IPS-NIHi11 (cell line): Measurements from ENCODE around the gene PRKCH.

ENCODE experiments used
- DNase-seq: peaks from one replicate; pipeline ENCODE4 v3.0.0; 2012; ENCODE audit warnings: mixed read lengths, low spot score

The PRKCH gene

DNA sequence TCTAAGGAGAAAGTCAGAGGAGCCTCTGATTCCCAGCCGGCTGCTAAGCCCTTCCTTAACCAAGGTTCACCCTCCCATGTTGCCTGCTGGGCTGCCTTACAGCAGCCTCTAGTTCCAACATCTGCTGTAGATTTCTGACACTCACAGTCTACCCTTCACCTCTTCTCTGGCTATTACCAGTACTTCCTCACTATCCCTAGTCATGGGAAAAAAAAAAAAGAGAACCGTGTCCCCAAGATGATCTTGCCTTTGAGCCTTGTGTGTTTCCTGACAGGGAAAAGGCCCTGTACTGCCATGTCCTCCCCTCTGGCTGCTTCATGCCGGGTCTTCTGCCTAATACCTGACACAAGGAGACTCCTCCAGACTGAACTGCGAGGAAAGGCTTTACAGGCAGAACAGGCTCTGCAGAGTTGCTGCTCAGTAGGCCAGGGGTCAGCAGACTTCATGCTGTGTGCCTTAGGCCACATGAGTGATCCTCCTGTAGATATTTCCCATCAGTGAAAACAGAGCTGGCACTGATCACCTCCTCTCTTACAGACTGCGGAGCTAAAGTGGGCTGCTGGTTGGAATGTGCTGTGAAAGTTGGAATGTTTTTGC is 46.8 kb downstream of the PRKCH start:
- peak; percentile 54 for DNase-seq

DNA sequence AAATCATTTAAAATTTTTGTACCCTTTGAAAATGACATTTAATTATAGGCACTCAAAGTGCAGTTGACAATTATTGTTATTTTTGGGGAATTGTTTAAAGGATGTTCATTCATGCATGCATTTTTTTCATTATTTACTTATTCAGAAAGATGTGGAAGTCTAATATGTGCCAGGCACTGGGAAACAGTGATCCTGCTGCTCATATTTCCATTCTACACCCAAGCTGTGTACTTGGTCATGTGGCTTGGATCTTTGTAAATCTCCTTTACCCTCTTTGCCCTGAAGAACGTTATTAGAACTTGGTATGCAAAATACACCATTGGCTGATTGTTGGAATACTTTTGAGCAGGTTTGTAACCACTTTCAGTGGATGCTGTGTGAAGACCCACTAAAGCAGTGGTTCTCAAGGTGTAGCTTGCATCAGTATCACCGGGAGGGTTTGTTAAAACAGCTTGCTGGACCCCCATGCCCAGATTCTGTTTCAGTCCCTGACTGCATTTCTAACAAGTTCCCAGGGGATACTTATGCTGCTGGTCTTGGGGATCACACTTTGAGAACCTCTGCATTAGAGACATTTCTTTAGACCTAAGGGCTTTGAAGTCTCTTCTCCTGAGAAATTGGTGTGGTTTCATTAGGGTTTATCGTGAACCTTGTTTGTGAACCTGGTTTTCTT is 47.5 kb downstream of the PRKCH start:
- DNase-seq = no peak

DNA sequence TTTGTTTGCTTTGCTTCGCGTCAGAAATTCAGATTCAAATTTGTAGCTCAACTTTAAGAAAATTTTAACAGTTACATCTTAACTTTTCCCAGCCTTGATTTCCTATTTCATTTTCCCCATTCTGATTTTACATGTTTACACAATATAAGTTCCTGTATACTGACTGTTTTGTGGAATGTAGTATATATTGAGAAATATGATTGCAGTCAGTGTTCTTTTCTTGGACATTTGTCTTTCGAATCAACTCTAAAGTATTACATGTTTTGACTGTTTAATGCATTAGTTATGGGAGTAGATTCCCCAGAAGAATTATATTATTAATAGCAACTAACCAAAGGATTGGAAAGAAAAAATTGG is 48.1 kb downstream of the PRKCH start:
- DNase-seq = no peak

DNA sequence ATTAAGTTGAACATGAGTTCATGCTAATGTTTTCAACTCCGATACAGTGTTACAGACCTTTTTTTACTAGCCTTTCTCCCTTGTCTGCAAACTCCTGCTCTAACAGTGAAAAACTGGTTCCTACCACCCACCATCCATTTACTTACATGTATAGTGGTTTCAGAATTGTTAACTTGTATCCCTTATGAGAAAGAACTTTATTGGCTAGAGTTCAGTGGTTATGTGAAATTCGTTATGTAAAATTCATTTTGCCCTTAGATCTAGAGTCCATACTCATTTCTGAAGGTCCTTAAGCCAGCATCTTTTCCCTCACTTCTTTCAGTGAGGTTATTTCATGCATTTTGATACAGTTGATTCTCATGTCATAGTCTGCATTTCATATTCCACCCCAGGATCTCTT is 51.0 kb downstream of the PRKCH start:
- no peak for DNase-seq

DNA sequence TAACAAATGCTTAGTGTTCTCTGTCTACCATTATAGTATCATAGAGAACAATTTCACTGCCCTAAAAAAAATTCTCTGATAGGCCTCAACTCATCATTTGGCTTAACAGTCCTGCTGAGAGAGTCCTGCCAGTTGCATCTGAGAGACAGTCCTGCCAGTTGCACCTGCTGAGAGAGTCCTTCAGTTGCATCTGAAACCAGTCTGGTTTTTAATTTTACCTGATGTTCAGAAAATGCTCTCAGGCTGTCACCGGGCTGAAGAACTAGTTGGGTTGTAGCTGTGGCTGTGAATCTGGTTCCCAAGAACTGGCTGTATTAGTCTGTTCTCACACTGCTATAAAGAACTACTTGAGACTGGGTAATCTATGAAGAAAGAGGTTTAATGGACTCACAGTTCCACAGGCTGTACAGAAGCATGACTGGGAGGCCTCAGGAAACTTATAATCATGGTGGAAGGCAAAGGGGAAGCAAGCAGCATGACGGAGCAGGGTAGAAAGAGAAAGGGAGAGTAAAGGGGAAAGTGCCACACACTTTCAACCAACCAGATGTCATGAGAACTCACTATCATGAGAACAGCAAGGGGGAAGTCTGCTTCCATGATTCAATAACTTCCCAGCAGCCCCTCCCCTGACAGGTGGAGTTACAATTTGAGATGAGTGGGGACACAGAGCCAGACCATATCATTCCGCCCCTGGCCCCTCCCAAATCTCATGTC is 51.6 kb downstream of the PRKCH start:
- no peak for DNase-seq

DNA sequence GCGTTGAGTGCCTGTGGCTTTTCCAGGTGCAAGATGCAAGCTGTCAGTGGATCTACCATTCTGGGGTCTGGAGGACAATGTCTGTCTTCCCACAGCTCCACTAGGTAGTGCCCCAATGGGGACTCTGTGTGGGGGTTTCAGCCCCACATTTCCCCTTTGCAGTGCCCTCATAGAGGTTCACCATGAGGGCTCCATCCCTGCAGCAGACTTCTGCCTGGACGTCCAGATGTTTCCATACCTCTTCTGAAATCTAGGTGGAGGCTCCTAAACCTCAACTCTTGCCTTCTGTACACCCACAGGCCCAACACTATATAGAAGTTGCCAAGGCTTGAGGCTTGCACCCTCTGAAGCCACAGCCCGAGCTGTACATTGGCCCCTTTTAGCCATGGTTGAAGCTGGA is 52.9 kb downstream of the PRKCH start:
- DNase-seq = no peak

DNA sequence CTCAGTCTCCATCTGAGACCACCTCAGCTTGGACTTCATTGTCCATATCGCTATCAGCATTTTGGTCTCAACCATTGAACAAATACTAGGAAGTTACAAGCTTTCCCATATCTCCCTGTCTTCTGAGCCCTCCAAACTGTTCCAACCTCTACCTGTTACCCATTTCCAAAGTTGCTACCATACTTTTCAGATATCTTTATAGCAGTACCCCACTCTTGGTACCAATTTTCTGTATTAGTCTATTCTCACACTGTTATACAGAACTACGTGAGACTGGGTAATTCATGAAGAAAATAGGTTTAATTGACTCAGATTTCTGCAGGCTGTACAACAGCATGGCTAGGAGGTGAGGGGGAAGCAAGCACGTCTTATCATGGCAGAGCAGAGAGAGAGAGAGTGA is 53.8 kb downstream of the PRKCH start:
- DNase-seq = no peak

DNA sequence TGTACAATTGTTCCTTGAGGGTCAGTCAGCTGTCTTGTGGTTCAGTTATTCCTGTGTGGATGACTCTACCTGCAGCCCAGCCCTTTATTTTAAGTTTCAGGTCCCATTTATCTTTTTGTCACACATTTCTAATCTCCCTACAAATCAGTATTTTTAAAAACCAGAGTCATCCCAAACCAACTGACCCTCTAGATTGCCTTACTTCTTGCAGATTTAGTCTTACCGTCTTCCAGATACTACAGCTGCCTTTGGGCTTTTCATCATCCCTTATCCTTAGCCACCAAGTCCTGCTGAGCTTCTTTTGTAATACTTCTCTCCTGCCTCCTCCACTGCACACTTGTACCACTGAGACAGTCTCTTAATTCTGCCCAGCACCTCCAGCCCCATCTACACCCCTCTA is 54.9 kb downstream of the PRKCH start:
- DNase-seq = no peak

DNA sequence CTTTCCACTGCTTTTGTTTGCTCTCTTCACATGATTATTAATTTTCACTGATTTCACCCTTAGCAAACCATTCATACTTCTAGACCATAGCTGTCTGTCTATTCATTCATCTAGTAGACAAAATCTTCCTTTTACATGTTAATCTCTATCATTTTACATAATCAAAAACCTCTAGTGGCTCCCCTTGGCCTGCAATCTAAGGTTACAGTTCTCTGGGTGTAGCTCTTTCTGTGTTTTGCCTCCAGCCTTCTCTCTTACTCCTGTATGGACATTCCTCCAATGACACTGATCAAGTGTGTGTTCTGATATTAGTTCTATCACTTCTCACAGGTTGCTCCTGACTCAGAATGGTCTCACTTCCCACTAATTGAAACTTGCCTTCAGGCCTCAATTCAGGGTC is 56.4 kb downstream of the PRKCH start:
- DNase-seq = no peak

DNA sequence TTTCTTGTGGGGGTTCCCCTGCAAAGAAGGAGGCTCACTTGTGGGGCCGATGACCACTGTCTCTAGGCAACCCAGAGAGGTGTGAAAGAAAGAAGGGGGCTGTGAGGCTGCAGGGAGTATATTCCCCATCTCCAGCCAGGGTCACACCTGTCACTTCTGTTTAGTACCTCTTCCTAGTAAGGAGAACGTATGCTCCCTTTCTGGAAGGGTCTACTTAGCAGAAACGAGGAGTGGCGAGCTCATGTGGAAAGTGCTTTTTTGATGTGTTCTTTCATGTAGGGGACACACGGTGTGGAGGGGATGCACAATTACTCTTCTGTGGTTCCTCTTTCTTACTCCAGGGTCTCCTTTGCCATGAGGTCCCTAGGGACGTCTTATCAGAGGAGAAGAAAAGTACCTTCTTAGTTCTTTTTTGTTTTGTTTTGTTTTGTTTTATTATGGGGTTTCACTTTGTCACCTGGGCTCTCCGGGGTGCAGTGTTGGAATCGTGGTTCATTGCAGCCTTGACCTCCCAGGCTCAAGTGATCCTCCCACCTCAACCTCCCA is 58.3 kb downstream of the PRKCH start:
- no peak for DNase-seq

DNA sequence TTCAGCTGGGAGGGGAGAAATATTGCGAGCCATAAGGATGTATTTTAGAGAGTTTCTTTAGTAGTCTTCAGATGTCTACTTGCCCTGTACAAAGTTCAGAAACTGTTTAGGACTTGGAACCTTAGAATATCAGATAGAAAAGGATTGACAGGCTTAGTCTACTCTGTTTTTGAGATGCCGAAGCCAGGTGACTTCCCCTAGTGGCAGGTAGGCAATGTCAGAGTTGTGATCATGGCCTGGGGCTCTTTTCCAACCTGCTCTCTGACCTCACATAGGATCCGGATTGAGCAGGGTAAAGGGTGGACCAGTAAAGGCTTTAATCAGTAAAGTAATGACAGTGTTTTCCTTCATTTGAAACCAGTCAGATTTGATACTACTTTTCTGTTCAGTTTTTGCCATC is 59.6 kb downstream of the PRKCH start:
- DNase-seq = peak; percentile 31

DNA sequence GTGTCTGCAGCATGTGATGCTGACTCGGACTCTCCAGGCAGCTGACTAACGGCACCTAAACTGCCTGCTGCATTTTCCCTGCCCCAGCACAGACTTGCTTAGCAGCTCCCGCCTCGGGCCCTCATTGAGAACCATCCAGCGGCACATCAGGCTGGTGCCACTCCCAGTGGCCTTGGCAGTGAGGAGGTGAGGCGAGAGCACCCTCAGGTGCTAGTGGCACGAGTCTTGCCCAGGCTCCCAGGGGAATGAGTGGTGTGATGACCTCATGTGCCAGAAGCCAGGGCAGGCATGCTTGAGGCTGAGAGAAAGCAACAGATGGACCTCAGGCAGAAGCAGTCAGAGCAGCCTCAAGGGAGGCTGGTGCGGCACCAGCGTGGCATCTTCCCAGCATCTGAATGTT is 60.2 kb downstream of the PRKCH start:
- no peak for DNase-seq

DNA sequence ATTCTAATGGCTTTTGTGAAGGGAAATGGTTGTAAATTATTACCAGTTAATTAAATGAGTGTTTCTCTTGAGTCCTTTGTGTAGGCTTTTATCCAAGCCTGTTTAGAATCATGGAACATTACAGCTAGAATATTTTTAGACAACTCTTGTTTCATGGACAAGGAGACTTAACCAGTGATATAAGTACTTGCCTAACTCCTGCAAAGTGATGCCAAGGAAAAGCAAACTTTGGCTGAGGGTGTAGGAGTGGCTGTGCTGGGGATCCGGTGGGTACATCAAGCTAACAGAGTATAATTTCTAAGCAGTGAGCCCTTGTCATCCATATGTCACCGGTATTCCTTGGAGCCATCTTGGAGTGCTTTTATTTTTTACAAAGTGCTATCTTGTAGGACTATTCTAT is 61.5 kb downstream of the PRKCH start:
- no peak for DNase-seq

DNA sequence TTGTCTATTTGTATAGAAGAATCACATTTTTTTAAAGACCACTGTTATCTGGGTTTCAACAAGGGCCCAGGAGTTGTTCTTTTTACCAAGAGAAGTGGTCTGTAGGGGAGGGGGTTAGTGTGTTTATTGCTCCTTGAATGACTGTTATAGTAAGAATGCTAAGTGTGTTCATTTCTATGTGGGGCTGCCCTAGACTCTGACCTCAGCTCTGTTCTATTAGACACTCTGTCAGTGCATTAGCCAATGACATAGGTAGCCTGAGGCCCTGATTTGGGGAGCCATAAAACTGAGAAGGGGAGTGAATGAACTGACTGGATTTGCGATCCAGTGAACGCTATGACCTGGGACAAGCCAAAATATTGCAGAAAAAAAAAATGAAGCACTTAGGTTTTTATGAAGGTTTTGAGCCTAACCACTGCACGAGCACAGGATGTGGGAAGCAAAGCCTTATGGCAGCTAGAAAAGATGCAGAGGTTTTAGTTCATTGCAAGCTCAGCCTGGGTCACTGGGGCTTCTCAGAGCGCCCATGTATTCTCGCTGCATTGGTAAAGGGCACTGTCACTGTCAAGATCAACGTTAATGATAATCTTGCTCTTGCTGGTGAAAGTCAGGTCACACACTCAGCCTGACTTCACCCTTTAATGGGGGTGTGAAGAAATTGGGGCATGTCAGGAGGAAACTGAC is 63.8 kb downstream of the PRKCH start:
- DNase-seq = no peak

DNA sequence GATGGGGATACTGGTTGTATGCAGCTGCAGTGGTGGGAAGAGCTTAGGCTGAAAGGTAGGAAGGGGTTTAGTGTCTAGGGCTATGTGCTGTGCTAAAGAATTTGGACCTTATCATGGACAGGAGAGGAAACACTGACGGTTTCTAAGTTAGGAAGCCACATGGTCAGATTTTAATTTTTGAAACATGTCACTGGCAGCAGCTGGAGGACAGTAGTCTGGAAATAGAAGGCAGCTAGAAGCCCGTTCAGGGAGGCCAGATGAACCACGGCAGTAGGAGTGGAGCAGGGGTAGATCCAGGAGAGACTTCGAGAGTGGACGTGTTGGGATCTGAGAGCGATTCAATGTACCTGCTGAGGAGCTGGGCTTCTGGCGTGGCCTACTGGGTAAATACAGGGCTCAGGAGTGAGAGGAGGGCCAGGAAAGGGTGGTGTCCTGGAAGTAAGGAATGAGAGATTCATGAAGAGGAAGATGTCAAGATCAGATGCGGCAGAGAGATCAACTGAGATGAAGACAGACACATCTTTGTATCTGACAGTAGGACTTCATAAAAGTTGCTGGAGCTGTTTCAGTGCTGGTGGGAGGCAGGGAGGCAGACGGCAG is 64.9 kb downstream of the PRKCH start:
- DNase-seq = no peak

DNA sequence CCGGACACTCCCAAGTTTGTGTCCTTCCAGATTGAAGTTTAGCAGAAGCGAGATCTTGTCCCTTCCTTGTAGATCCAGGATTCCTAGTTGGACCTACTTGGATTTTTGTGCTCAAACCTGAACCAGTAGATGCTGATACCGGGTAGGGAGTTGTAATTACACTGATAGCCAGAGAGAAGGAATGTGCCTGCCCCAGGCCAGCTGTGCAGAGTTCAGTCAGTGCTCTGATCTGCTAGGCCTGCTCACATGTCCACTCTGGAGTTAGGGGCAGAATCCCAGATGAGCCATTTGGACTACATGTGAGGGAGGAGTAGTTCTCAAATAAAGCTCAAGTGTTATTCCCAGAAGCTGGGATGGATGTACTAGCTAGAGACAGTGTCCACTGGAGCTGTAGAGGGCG is 65.7 kb downstream of the PRKCH start:
- DNase-seq = no peak

DNA sequence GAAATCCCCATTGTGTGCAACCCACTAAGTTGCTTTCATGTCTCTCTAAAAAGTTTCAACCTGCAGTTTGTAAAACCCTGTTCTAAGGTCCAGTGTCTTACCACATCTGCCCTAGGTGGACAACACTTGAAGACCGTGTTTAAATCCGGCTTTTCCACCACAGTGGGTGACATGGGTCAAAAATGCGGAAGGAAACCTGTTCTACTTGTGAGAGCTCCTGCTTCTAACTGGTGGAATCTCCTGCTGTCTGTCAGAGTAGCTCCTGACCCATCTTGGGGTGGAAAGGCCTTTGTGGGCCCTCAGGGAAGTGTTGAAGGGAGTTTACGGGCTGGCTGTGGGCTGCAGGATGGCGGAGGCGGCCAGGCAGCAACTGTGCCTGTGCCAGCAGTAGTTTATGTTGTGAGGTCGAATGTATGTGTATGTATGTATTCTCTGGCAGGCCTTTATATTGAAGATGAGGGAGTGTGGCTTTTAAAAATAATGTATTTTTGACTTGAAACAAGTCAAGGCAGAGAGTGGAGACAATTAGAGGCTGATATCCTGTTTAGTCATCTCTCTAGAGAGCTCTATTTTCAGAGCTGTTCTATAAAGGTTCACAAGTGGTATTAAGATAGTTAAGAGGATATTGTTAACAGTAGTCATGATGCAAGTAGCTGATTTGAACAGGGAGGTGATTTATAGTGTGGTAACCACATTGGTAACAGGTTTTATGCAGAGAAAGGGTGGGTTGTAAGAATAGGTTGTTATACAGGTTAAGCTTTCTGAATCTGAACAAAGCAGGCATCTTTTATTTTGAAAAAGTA is 67.0 kb downstream of the PRKCH start:
- DNase-seq = no peak

DNA sequence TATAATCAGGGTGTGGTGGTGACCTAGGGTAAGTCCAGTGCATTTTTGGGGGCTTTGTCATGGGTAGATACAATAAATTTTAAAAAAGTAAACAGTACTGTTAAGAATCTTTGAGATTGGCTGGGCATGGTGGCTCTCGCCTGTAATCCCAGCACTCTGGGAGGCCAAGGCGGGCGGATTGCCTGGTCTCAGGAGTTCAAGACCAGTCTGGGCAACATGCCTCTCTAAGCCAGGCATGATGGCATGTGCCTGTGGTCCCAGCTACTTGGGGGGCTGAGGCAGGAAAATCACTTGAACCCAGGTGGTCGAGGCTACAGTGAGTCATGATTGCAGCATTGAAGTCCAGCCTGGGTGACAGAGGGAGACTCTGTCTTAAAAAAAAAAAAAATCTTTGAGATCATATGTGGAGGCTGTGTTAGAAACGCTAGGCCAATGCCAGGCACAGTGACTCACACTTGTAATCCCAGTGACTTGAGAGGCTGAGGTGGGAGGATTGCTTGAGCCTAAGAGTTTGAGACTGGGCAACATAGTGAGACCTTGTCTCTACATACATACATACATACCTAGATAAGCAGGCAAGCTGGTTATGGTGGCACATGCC is 67.7 kb downstream of the PRKCH start:
- no peak for DNase-seq

DNA sequence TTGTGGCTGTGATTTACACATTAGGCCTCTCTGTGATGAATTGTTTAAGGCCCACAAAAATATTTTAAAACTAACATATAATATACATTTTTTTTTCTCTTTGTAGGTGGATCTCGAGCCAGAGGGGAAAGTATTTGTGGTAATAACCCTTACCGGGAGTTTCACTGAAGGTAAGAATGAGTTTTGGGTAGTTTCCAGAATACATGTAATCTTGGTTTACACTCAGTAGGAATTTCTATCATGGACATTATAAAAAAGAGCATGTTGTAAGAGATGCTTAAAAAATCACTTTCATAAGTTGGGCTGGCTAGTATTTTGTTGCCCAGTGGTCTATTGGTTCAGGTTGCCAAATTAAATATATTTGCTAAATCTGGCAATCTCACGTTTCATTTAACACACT is 69.7 kb downstream of the PRKCH start:
- no peak for DNase-seq

DNA sequence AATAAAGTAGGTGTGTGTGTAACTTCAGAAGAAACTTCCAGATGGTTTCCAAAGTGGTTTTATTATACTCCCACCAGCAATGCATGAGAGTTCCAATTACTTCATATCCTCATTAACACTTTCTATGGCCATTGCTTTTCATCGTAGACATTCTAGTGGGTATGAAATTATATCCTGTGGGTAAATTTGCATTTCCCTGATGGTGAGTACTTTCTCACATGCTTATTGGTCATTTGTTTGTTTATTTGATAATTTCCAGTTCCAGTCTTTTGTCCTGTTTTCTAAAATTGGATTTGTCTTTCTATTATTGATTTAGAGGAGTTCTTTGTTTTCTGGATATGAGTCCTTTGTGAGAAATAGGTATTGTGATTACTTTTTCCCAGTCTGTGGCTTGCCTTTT is 70.9 kb downstream of the PRKCH start:
- no peak for DNase-seq

DNA sequence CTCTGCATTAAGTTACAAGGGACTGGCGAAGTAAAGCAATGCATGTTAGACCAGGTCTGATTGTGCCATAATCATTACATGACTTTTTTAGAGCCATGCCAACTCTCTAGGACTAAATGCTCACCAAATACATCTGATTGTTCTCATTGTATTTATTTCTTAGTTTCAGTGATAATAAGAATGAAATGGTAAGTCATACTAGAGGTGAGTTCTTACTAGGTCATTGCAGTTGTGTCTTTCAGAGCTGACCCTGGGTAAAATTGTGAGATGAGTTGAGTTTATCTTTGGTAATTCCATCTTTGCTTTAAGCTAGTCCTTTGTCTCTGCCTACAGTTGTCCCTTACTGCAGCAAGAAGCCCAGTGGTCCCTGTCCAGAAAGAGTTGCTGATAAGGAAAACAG is 73.2 kb downstream of the PRKCH start:
- DNase-seq = no peak
